GM12875 (cell line): ENCODE results near the gene XPNPEP1.

Source experiments
- H3K4me3 ChIP-seq: one replicate; pipeline ENCODE4 v1.5.1; 2011; ENCODE audit warnings: low read depth, low read length, control low read depth
- TF ChIP-seq, protein P1 (sequence below): IDR thresholded peaks from 2 replicates; pipeline ENCODE4 v1.5.1; 2011; ENCODE audit warnings: low read depth, mild to moderate bottlenecking, control low read depth, inconsistent platforms, low read length, moderate library complexity, borderline replicate concordance; ENCODE audit not compliant: insufficient read depth

Gene XPNPEP1

DNA sequence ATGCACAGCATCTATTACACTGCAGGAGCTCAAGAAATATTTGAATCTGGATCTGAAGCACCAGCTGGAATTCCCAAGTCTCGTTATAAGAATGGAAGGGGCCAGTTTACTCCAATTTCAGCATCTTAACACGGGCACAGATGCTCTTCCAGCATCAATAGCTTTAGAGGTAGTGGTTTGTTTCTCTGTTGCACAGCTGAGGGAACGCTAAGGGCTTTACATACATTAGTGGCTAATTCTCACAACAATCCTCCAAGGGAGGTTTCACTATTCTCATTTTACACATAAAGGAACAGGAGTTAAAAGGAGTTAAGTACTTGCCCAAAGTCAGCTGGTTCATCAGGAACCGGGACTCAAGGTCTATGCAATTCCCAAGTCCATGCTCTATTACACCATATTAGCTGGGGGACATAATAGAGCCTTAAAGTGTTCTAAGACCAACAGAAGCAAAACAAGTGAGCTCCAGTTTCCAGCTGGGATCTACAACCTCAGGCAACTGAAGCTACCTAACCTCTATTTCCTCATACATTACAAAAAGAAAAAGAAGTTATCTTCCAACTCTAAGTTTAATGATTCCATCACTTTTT is 9.9 kb downstream of the XPNPEP1 start:
- no peak overlapping the region for H3K4me3 ChIP-seq
- TF ChIP-seq, protein P1, sequence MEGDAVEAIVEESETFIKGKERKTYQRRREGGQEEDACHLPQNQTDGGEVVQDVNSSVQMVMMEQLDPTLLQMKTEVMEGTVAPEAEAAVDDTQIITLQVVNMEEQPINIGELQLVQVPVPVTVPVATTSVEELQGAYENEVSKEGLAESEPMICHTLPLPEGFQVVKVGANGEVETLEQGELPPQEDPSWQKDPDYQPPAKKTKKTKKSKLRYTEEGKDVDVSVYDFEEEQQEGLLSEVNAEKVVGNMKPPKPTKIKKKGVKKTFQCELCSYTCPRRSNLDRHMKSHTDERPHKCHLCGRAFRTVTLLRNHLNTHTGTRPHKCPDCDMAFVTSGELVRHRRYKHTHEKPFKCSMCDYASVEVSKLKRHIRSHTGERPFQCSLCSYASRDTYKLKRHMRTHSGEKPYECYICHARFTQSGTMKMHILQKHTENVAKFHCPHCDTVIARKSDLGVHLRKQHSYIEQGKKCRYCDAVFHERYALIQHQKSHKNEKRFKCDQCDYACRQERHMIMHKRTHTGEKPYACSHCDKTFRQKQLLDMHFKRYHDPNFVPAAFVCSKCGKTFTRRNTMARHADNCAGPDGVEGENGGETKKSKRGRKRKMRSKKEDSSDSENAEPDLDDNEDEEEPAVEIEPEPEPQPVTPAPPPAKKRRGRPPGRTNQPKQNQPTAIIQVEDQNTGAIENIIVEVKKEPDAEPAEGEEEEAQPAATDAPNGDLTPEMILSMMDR, result no peak

DNA sequence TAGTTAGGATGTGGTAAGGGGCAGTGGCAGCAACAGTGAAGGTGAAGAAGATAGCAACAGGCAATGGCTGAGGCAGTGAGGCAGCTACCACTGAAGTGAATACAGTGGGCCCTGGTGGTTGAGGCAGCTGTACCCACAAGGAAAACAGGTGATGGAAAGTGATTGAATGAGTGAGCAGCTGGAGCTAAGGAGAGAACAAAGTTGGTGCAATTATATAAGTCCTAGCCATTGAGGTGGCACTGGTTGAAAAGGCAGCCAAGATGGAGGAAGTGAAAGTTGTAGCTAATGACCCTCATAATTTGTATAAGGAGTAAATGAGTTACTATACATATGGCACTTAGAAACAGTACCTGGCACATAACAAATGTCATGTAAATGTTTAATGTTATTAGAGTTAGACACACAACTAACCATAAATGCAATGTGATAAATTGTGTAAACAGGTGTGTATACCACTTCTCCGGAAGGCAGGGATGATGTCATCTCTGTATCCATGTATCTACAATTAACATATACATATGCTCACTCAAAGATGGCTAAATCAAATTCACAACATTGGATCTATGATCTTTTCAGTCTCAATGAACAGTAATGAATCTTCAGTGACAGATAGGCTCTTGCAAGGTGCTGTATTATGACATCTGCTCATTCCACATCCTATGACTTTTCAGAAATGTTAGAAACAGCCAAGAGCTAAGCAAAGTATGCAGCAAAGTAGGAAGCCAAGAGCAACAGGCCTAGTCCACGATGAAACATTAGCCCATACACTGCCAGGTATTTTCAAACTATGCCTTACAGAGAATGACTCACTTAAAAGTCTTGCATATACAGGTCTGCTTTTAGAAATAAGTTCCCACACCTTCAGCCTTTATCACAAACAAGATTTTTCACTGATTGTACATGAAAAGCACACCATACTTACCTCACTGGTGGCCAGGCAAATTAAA is 10.7 kb downstream of the XPNPEP1 start:
- H3K4me3 ChIP-seq, result no peak overlapping the region
- TF ChIP-seq, protein P1, result no peak

DNA sequence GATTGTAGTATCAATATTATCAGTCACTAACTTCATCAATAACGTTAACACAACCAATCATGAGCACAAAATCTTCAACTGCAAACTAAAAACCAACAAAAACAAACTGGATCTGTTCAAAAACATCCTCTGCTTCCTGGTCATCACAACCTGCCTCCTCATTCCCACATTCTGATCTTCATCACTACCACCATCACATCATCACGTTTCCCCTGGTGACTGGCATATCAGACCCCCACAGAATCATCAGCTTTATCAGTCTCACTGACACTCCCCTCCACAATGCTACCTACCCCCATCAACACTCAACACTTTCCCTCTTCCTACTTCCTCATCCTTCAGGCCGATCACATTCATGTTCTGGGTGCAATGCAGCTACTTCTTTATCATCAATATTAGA is 11.4 kb downstream of the XPNPEP1 start:
- TF ChIP-seq, protein P1, result no peak

DNA sequence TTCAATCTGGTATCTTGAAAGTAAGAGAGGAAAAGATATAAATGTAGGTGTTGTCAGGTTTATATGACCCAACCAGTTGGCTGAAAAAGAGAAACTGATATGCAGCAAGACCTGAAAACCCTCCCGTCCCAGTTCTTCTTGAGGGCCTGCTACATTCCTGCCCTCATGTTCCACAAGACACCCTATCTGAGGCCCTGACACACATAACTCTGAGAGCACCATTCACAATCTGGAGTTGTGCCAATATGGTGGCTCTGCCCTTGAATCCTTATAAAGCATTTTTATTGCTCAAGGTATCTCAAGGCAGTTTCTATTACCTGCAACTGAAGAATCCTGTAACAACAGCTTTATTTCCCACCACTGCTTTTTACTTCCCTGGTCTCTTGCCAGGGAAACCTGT is 17.0 kb downstream of the XPNPEP1 start:
- H3K4me3 ChIP-seq, result no peak overlapping the region

More for the DNA sequence above, 11.4 kb downstream of the XPNPEP1 start:
- no peak overlapping the region for H3K4me3 ChIP-seq

DNA sequence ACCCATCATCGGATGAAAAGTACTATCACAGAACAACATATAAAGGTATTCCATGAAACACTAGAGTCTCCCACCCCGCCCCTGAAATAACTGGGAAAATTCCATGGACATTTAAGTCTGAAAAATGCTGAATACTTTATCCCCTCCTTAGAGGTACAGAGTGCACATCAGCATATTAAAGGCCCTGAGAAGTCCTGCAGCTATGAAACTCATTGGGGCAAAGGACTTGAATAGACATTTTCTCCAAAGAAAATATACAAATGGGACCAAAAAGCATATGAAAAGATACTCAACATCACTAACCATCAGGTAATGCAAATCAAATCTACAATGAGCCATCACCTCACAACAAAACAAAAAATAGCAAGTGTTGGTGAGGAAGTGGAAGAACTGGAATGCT is 18.9 kb downstream of the XPNPEP1 start:
- H3K4me3 ChIP-seq, result no peak overlapping the region
- TF ChIP-seq, protein P1, result no peak

More for the DNA sequence above, 17.0 kb downstream of the XPNPEP1 start:
- TF ChIP-seq, protein P1, result no peak

DNA sequence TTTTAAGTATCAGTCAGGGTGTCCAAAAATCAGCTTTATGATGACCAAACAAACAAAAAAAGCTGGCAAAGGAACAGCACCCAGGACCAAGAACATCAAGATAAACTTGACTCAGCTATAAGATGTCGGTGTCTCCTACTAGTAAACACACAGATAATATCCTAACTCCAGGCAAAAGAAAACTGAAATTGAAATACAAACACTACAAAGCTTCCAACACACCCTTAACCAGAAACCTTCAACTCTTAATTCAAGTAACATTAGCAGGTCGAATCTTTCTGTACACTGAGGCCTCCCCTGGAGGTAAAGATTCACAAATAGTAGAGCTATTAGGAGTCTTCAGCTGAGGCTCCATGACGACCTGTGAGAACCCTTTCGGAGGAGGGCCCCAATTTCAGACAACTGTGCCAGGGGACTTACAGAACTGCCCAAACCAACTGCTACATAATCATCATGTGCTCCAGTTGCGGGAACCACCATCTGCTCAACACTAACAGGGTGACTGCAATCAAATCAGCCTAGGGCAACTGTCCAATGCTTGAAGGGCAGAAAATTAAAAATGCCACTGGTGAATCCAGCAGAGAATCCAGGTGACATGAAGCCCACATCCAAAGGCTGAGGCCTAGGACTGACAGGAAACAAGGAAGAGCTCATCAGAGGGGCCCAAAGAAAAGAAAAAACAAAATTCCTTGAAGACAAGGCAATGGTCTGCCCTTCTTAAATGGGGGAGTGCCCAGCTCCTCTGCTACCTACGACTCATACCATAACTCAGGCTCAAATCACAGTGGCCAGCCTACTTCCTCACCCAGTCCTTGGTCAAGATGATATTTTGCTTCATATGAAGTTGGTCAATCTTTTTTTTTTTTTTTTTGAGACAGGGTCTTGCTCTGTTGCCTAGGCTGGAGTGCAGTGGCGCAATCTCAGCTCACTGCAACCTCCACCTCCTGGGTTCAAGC is 20.0 kb downstream of the XPNPEP1 start:
- H3K4me3 ChIP-seq, result no peak overlapping the region
- TF ChIP-seq, protein P1, result no peak
